ENCODE data around the gene EDEM2. TPM values are rescaled to one million over a fixed set of nuclear protein-coding genes. Genes with fewer than 3 reads are reported as not detected.
"Not testable (repeated sequence)": the region's sequence is repeated elsewhere in the genome, so short reads cannot be mapped to it uniquely, and the experiment has no call there.

The EDEM2 gene
- polyA plus RNA-seq, 4 donors: 17.0 to 26.2 (median 21.0) TPM

DNA sequence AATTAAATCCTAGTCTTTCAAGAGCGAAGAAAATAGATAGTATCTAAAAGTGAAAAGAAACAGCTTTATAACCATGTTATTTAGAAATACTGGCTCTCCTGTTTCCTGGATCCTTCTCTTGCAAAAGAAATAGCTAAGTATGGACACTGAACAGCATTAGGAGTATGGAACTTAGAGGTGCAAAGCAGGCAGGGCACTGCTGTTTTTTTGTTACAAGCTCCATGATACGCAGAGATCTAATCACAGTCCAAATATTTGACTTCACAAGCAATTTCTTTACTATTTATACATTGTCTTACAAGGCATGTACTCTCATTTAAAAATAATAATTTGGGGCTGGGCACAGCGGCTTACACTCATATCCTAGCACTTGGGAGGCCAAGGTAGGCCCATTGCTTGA is 62.1 kb downstream of the EDEM2 start:
- H3K4me1 ChIP-seq (ENCODE audit: control insufficient read depth in 3 of 3, insufficient read depth in 2 of 3, low read depth in 1 of 3, low read length in 2 of 3): no peaks in the 10 kb centered on the region

GRCh38 chr20:35080348-35080642 is 66.8 kb downstream of the EDEM2 start:
- not testable (repeated sequence) for FAIRE-seq; H3K4me3 ChIP-seq (ENCODE audit: low read depth in 1 of 3, low read length in 3 of 3); H3K27me3 ChIP-seq (ENCODE audit: control insufficient read depth in 3 of 3, insufficient read depth in 3 of 3, low read length in 3 of 3); H3K4me1 ChIP-seq (ENCODE audit: control insufficient read depth in 3 of 3, insufficient read depth in 2 of 3, low read depth in 1 of 3, low read length in 2 of 3); H3K27ac ChIP-seq (ENCODE audit: low read depth in 1 of 3, low read length in 2 of 3); DNase-seq
- peaks cover 0 to 13% of the 10 kb centered on the region in 2 donors for H3K9me3 ChIP-seq (ENCODE audit: control insufficient read depth in 2 of 2, insufficient read depth in 1 of 2, low read depth in 1 of 2, low read length in 1 of 2)
- H3K36me3 ChIP-seq (ENCODE audit: control insufficient read depth in 3 of 3, insufficient read depth in 2 of 3, low read depth in 1 of 3, low read length in 3 of 3): peaks cover 7 to 18% (median 11%) of the 10 kb centered on the region in 3 donors
- WGBS, 3 donors: 42 to 73% (median 49%) methylated on average over 5 of the region's 5 CpGs

More for the DNA sequence above, 62.1 kb downstream of the EDEM2 start:
- Histone ChIP-seq H3K27me3 (ENCODE audit: control insufficient read depth in 3 of 3, insufficient read depth in 3 of 3, low read length in 3 of 3) (no peaks in the 10 kb centered on the region), H3K27ac (ENCODE audit: low read depth in 1 of 3, low read length in 2 of 3) (no peak overlapping the region), H3K36me3 (ENCODE audit: control insufficient read depth in 3 of 3, insufficient read depth in 2 of 3, low read depth in 1 of 3, low read length in 3 of 3) (peaks cover 0 to 18% (median 0%) of the 10 kb centered on the region in 3 donors), H3K4me3 (ENCODE audit: low read depth in 1 of 3, low read length in 3 of 3) (no peak overlapping the region), H3K9me3 (ENCODE audit: control insufficient read depth in 2 of 2, insufficient read depth in 1 of 2, low read depth in 1 of 2, low read length in 1 of 2) (no peaks in the 10 kb centered on the region)
- DNase-seq: no peak
- no peak for FAIRE-seq
- 87 to 91% (median 87%) methylated on average over 3 of the region's 3 CpGs for WGBS, 3 donors

GRCh38 chr20:35079472-35080347 is 67.4 kb downstream of the EDEM2 start:
- WGBS, 3 donors: 74 to 85% (median 80%) methylated on average over 8 of the region's 8 CpGs
- no peak for FAIRE-seq
- no peaks in the 10 kb centered on the region for H3K4me1 ChIP-seq (ENCODE audit: control insufficient read depth in 3 of 3, insufficient read depth in 2 of 3, low read depth in 1 of 3, low read length in 2 of 3)

GRCh38 chr20:35077872-35078271 is 69.3 kb downstream of the EDEM2 start:
- 96 to 98% (median 97%) methylated on average over 5 of the region's 5 CpGs for WGBS, 3 donors
- FAIRE-seq: no peak
- H3K27ac ChIP-seq (ENCODE audit: low read depth in 1 of 3, low read length in 2 of 3): no peak overlapping the region

More at GRCh38 chr20:35079472-35080347, 67.4 kb downstream of the EDEM2 start:
- peaks cover 7 to 16% (median 11%) of the 10 kb centered on the region in 3 donors for H3K36me3 ChIP-seq (ENCODE audit: control insufficient read depth in 3 of 3, insufficient read depth in 2 of 3, low read depth in 1 of 3, low read length in 3 of 3)
- DNase-seq: no peak
- no peaks in the 10 kb centered on the region for H3K27me3 ChIP-seq (ENCODE audit: control insufficient read depth in 3 of 3, insufficient read depth in 3 of 3, low read length in 3 of 3)
- no peak overlapping the region for H3K4me3 ChIP-seq (ENCODE audit: low read depth in 1 of 3, low read length in 3 of 3)
- no peak overlapping the region for H3K27ac ChIP-seq (ENCODE audit: low read depth in 1 of 3, low read length in 2 of 3)
- H3K9me3 ChIP-seq (ENCODE audit: control insufficient read depth in 2 of 2, insufficient read depth in 1 of 2, low read depth in 1 of 2, low read length in 1 of 2): peaks cover 0 to 13% of the 10 kb centered on the region in 2 donors

DNA sequence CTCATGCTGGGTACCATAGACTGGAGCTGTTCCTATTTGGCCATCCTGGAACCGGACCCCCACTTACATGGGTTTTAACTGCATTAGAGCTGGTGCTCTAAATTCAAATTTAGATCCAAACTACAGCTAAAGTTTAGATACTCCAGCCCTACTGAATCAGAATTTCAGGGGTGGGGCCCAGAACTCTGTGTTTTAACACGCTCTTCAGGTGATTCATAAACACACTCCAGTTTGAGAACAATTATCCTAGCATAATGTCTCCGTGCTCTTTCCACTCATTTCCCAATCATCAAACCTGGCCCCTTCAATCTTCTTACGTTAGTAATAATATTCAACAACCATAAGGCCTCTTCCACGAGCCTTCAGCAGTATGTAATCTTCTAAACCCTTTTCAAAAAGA is 69.8 kb downstream of the EDEM2 start:
- H3K4me1 ChIP-seq (ENCODE audit: control insufficient read depth in 3 of 3, insufficient read depth in 2 of 3, low read depth in 1 of 3, low read length in 2 of 3): no peaks in the 10 kb centered on the region
- no peaks in the 10 kb centered on the region for H3K27me3 ChIP-seq (ENCODE audit: control insufficient read depth in 3 of 3, insufficient read depth in 3 of 3, low read length in 3 of 3)
- no peak for FAIRE-seq
- no peak overlapping the region for H3K27ac ChIP-seq (ENCODE audit: low read depth in 1 of 3, low read length in 2 of 3)
- peaks cover 0 to 16% of the 10 kb centered on the region in 2 donors for H3K9me3 ChIP-seq (ENCODE audit: control insufficient read depth in 2 of 2, insufficient read depth in 1 of 2, low read depth in 1 of 2, low read length in 1 of 2)
- H3K4me3 ChIP-seq (ENCODE audit: low read depth in 1 of 3, low read length in 3 of 3): no peak overlapping the region
- DNase-seq: no peak
- WGBS, 3 donors: 95 to 99% (median 96%) methylated on average over 5 of the region's 5 CpGs
- peaks cover 7 to 16% (median 11%) of the 10 kb centered on the region in 3 donors for H3K36me3 ChIP-seq (ENCODE audit: control insufficient read depth in 3 of 3, insufficient read depth in 2 of 3, low read depth in 1 of 3, low read length in 3 of 3)

More at GRCh38 chr20:35077872-35078271, 69.3 kb downstream of the EDEM2 start:
- no peak overlapping the region for H3K4me3 ChIP-seq (ENCODE audit: low read depth in 1 of 3, low read length in 3 of 3)
- H3K9me3 ChIP-seq (ENCODE audit: control insufficient read depth in 2 of 2, insufficient read depth in 1 of 2, low read depth in 1 of 2, low read length in 1 of 2): peaks cover 0 to 16% of the 10 kb centered on the region in 2 donors
- no peaks in the 10 kb centered on the region for H3K4me1 ChIP-seq (ENCODE audit: control insufficient read depth in 3 of 3, insufficient read depth in 2 of 3, low read depth in 1 of 3, low read length in 2 of 3)
- peaks cover 7 to 16% (median 11%) of the 10 kb centered on the region in 3 donors for H3K36me3 ChIP-seq (ENCODE audit: control insufficient read depth in 3 of 3, insufficient read depth in 2 of 3, low read depth in 1 of 3, low read length in 3 of 3)
- no peaks in the 10 kb centered on the region for H3K27me3 ChIP-seq (ENCODE audit: control insufficient read depth in 3 of 3, insufficient read depth in 3 of 3, low read length in 3 of 3)
- no peak for DNase-seq

GRCh38 chr20:35071436-35072153 is 75.5 kb downstream of the EDEM2 start:
- not testable (repeated sequence) for H3K4me1 ChIP-seq (ENCODE audit: control insufficient read depth in 3 of 3, insufficient read depth in 2 of 3, low read depth in 1 of 3, low read length in 2 of 3); H3K4me3 ChIP-seq (ENCODE audit: low read depth in 1 of 3, low read length in 3 of 3); H3K9me3 ChIP-seq (ENCODE audit: control insufficient read depth in 2 of 2, insufficient read depth in 1 of 2, low read depth in 1 of 2, low read length in 1 of 2); H3K27me3 ChIP-seq (ENCODE audit: control insufficient read depth in 3 of 3, insufficient read depth in 3 of 3, low read length in 3 of 3); DNase-seq; H3K27ac ChIP-seq (ENCODE audit: low read depth in 1 of 3, low read length in 2 of 3); FAIRE-seq
- H3K36me3 ChIP-seq (ENCODE audit: control insufficient read depth in 3 of 3, insufficient read depth in 2 of 3, low read depth in 1 of 3, low read length in 3 of 3): peaks cover 0 to 13% (median 2%) of the 10 kb centered on the region in 3 donors
- 81 to 88% (median 87%) methylated on average over 7 of the region's 8 CpGs for WGBS, 3 donors

DNA sequence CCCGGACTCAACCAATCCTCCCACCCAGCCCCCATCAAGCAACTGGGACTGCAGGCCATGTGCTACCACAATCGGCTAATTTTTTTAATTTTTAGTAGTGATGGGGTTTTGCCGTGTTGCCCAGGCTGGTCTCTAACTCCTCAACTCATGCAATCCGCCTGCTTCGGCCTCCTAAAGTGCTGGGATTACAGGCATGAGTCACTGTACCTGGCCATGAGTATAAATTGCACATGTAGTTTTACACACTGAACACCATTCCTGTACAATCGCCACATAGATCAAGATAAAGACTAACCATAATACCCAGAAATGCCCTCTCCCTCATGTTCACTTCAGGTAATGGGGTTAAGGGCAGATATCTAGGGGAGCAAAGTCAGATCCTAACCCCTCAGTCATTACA is 80.9 kb downstream of the EDEM2 start:
- DNase-seq: peak in 1 of 2 donors; percentile 15
- Histone ChIP-seq H3K4me1 (ENCODE audit: control insufficient read depth in 3 of 3, insufficient read depth in 2 of 3, low read depth in 1 of 3, low read length in 2 of 3) (peaks cover 0 to 2% (median 0%) of the 10 kb centered on the region in 3 donors), H3K27me3 (ENCODE audit: control insufficient read depth in 3 of 3, insufficient read depth in 3 of 3, low read length in 3 of 3) (no peaks in the 10 kb centered on the region), H3K36me3 (ENCODE audit: control insufficient read depth in 3 of 3, insufficient read depth in 2 of 3, low read depth in 1 of 3, low read length in 3 of 3) (peaks cover 0 to 19% (median 6%) of the 10 kb centered on the region in 3 donors), H3K27ac (ENCODE audit: low read depth in 1 of 3, low read length in 2 of 3) (no peak overlapping the region), H3K9me3 (ENCODE audit: control insufficient read depth in 2 of 2, insufficient read depth in 1 of 2, low read depth in 1 of 2, low read length in 1 of 2) (no peaks in the 10 kb centered on the region), H3K4me3 (ENCODE audit: low read depth in 1 of 3, low read length in 3 of 3) (no peak overlapping the region)
- FAIRE-seq: no peak
- 85 to 91% (median 87%) methylated on average over 6 of the region's 6 CpGs for WGBS, 3 donors

All from small intestine (tissue), 7 donors.